Retinal pigment epithelial cell (primary cell): ENCODE measurements around the gene IGIP.

Experiments
- DNase-seq: peaks from one replicate; pipeline ENCODE4 v3.0.0-alpha.2; 2010; ENCODE audit warnings: low read depth
- H3K4me3 ChIP-seq: 2 replicates; pipeline ENCODE4 v1.5.1; 2011; ENCODE audit warnings: mild to moderate bottlenecking, low read length, control low read depth, moderate library complexity
- CTCF ChIP-seq: conservative IDR thresholded peaks from 2 replicates; pipeline ENCODE4 v1.5.1; 2011; ENCODE audit warnings: low read depth, low read length, control low read depth, inconsistent platforms

IGIP gene

GRCh38 chr5:140115186-140115500 lies 10.6 kb upstream of the IGIP start:
- peak overlapping the region; percentile 70 for H3K4me3 ChIP-seq
- DNase-seq = no peak
- TF ChIP-seq CTCF = no peak

DNA sequence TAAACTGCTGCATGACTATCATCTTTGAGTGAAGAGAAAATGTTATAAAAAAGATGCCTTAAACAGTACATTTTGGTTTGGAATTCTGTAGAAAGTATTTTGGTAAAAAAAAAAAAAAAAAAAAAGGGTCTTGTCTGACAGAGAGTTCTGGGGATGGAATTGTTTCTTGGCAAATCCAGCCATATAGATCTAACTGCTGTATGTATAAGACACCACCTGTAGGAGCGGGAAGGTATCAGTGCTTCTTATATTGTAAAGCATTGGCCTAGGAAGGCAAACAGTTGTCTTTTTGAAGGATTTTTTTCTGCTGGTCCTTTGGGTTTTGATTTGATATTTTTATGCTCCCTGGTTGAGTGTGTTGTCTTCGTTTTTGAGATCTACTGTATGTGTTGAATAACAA lies 9.0 kb upstream of the IGIP start:
- no peak overlapping the region for H3K4me3 ChIP-seq
- no peak for DNase-seq
- peak; percentile 5 for TF ChIP-seq CTCF

- H3K4me3 ChIP-seq = no peak overlapping the region
- no peak for TF ChIP-seq CTCF
- DNase-seq = no peak
These were observed 8.2 kb upstream of the IGIP start for GRCh38 chr5:140117523-140117922.

DNA sequence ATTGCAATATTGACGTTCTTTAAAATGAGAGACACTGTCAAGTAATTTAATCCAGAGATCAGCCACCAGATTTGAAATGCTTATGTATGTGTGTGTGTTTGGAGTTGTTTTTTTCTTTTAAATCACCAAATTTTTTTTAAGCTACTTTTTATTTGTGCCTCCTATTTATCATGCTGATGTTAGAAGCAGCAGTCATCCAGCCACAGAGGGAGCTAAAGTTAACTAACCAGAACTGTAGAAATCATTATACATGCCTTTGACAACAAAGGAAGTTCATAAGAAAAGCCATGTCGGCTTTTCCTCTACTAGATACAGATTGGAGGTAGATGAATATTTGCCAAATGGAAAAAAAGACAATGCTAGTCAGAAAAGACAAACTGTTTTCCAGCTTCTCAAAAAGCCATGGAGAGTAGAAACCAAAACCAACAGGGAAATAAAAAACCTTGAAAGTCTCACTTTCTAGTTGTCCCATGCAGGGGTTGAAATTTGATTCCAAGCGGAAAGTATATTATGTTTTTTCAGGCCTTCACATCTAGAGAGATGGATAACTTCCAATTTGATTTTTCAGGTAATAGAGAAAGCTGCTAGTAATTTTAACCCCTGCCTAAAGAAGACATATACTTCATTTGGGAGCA lies 7.3 kb upstream of the IGIP start:
- DNase-seq = no peak
- TF ChIP-seq CTCF = no peak
- H3K4me3 ChIP-seq = no peak overlapping the region

DNA sequence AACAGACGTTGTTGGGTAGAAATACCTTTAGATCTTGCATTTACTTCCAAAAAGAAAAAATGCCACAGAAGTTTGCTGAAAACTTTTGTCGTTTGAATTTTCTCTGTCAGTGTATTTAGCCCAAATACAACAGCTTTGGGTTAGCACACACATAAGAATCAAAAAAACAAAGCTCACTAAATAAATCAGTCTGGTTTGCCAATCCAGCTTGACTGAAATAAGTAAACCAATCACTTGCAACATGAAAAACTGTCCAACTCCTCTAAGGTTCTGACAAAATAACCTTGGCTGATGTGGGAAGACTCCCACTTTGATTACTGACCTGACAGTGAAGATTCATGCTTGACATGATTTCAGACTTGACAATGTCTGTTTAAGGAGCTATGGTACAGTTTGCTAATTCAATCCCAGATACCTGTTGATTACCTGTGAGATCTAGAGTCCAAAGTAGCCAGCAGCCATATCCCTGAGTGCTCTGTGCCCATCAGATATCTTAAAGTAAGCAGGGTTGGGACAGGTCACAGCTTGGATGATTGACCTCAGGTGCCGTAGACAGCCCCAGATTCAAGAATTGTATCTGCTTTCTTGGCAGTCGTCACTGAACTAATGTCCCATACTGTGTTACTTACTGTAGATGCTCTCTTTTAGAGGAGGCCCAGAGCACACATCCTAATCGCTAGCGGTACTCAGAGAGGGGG lies 727 bp downstream of the IGIP start:
- TF ChIP-seq CTCF = no peak
- H3K4me3 ChIP-seq = no peak overlapping the region
- no peak for DNase-seq

GRCh38 chr5:140128376-140128775 lies 2.6 kb downstream of the IGIP start:
- DNase-seq = no peak
- no peak for TF ChIP-seq CTCF
- no peak overlapping the region for H3K4me3 ChIP-seq
